NT2/D1 (cell line): Measurements from ENCODE around the gene CKB.

Source experiments
- SUZ12 ChIP-seq: IDR thresholded peaks from 2 replicates; pipeline ENCODE4 v1.6.1; 2011; ENCODE audit not compliant: insufficient read length, insufficient read depth; ENCODE audit errors: extremely low read depth
- YY1 ChIP-seq: IDR thresholded peaks from 2 replicates; pipeline ENCODE4 v1.6.1; 2011; ENCODE audit not compliant: insufficient read length, insufficient read depth
- ZNF274 ChIP-seq: IDR thresholded peaks from 2 replicates; pipeline ENCODE4 v1.6.1; 2011; ENCODE audit warnings: mild to moderate bottlenecking, low read depth, low read length

GRCh38 chr14:103522649-103523574 is at the start of gene CKB:
- TF ChIP-seq SUZ12 (no peak), ZNF274 (no peak), YY1 (no peak)
